Activated CD4-positive, alpha-beta T cell treated with anti-CD3 and anti-CD28 coated beads for 36 hours (primary cell): ENCODE results near the gene NRBP1. TPM values are rescaled to one million over a fixed set of nuclear protein-coding genes. Genes with fewer than 3 reads are reported as not detected.
A peak's percentile ranks its signal among the peaks of the same experiment; 100 is the strongest.

Experiments
- ATAC-seq: fragments of 200-7000 bp; cut with Tn5 transposase; one replicate; pipeline ENCODE4 v1.10.0; 2021; ENCODE audit warnings: mild to moderate bottlenecking, moderate library complexity
- CTCF ChIA-PET: fragments of 350-600 bp; sonication (Branson Sonifier 250); formaldehyde crosslinking; loops from one replicate; lab custom pipeline; 2021; ENCODE audit warnings: antibody characterized with exemption; lab: Charles Lee
- POLR2A ChIA-PET: fragments of 350-600 bp; sonication (Branson Sonifier 250); formaldehyde crosslinking; loops from one replicate; lab custom pipeline; 2021; ENCODE audit warnings: antibody characterized with exemption, inconsistent platforms; lab: Charles Lee
- DNase-seq: peaks from one replicate; pipeline ENCODE4 v3.0.0-alpha.2; 2020
- H3K27ac Mint-ChIP-seq: one replicate; pipeline ENCODE4 v1.8.0; 2021; ENCODE audit warnings: mixed read lengths
- H3K27me3 Mint-ChIP-seq: one replicate; pipeline ENCODE4 v1.8.0; 2021; ENCODE audit warnings: mixed read lengths
- H3K36me3 Mint-ChIP-seq: one replicate; pipeline ENCODE4 v1.8.0; 2021; ENCODE audit warnings: low read depth, mixed read lengths
- H3K4me1 Mint-ChIP-seq: one replicate; pipeline ENCODE4 v1.8.0; 2021; ENCODE audit warnings: mixed read lengths
- H3K4me3 Mint-ChIP-seq: one replicate; pipeline ENCODE4 v1.8.0; 2021; ENCODE audit warnings: mild to moderate bottlenecking, moderate library complexity, mixed read lengths
- H3K9me3 Mint-ChIP-seq: one replicate; pipeline ENCODE4 v1.8.0; 2021; ENCODE audit warnings: low read depth, mixed read lengths
- intact Hi-C, 2 experiments: fragments of 100-400 bp; cut with DNase I in 1 of 2; cut with micrococcal nuclease in 1 of 2; formaldehyde crosslinking; loops; one replicate each; pipeline versions ENCODE4 v1.14.2 to v1.15.1; 2022 to 2024; cut with DNase I, micrococcal nuclease
- total RNA-seq, 2 experiments: library from RNA; stranded (reverse); gene quantifications; one replicate each; pipeline ENCODE4 v1.2.3, GENCODE V29; 2021

NRBP1 gene
- total RNA-seq, 2 experiments from 2014 or later: 74.3 to 74.4 TPM

GRCh38 chr2:27446057-27446456 lies 17.6 kb downstream of the NRBP1 start:
- H3K27me3 Mint-ChIP-seq: no peaks in the 10 kb centered on the region
- POLR2A ChIA-PET: interaction anchor here (0.6 to 1.1 kb wide), 2 partner anchors 15 to 233 kb away, joined by 3 read pairs; no protein-coding TSS in a partner anchor
- ATAC-seq (peak; percentile 30), DNase-seq (peak; percentile 43)
- intact Hi-C loops: no loop called here
- no peak overlapping the region for H3K4me3 Mint-ChIP-seq
- CTCF ChIA-PET: interaction anchor here (0.6 to 2.8 kb wide), 3 partner anchors 143 to 237 kb away, joined by 4 to 15 read pairs (median 5); no protein-coding TSS in a partner anchor
- no peaks in the 10 kb centered on the region for H3K9me3 Mint-ChIP-seq
- H3K36me3 Mint-ChIP-seq: peaks cover 9% of the 10 kb centered on the region
- H3K27ac Mint-ChIP-seq: no peak overlapping the region
- peaks cover 8% of the 10 kb centered on the region for H3K4me1 Mint-ChIP-seq

GRCh38 chr2:27448381-27448780 lies 19.9 kb downstream of the NRBP1 start:
- CTCF ChIA-PET: interaction anchor here (1.2 kb wide), 1 partner anchor 18 kb away, joined by 4 read pairs; no protein-coding TSS in a partner anchor

GRCh38 chr2:27451095-27451494 lies 22.7 kb downstream of the NRBP1 start:
- H3K4me3 Mint-ChIP-seq: no peak overlapping the region
- peak; percentile 91 for ATAC-seq
- peaks cover 4% of the 10 kb centered on the region for H3K4me1 Mint-ChIP-seq
- H3K36me3 Mint-ChIP-seq: peaks cover 7% of the 10 kb centered on the region
- H3K27ac Mint-ChIP-seq: peak overlapping the region; percentile 6
- ChIA-PET CTCF (no interaction called here), POLR2A (interaction anchor here (0.6 kb wide), 1 partner anchor 663 kb away, joined by 5 read pairs; no protein-coding TSS in a partner anchor)
- intact Hi-C loops: no loop called here
- no peak for DNase-seq
- no peaks in the 10 kb centered on the region for H3K9me3 Mint-ChIP-seq
- H3K27me3 Mint-ChIP-seq: no peaks in the 10 kb centered on the region

More at GRCh38 chr2:27448381-27448780, 19.9 kb downstream of the NRBP1 start:
- H3K9me3 Mint-ChIP-seq: no peaks in the 10 kb centered on the region
- H3K27ac Mint-ChIP-seq: no peak overlapping the region
- POLR2A ChIA-PET: interaction anchor here (0.5 kb wide), 2 partner anchors 33 to 337 kb away, joined by 3 to 5 read pairs; no protein-coding TSS in a partner anchor
- no peaks in the 10 kb centered on the region for H3K36me3 Mint-ChIP-seq
- ATAC-seq: no peak
- no peak for DNase-seq
- intact Hi-C loops: no loop called here
- H3K27me3 Mint-ChIP-seq: no peaks in the 10 kb centered on the region
- H3K4me3 Mint-ChIP-seq: no peak overlapping the region
- H3K4me1 Mint-ChIP-seq: peaks cover 7% of the 10 kb centered on the region

GRCh38 chr2:27453968-27454367 lies 25.5 kb downstream of the NRBP1 start:
- intact Hi-C loops: no loop called here
- ATAC-seq: no peak
- peaks cover 4% of the 10 kb centered on the region for H3K4me1 Mint-ChIP-seq
- POLR2A ChIA-PET: no interaction called here
- no peaks in the 10 kb centered on the region for H3K27me3 Mint-ChIP-seq
- H3K9me3 Mint-ChIP-seq: no peaks in the 10 kb centered on the region
- CTCF ChIA-PET: interaction anchor here (0.6 kb wide), 1 partner anchor 236 kb away, joined by 3 read pairs; no protein-coding TSS in a partner anchor
- DNase-seq: no peak
- peaks cover 9% of the 10 kb centered on the region for H3K36me3 Mint-ChIP-seq
- H3K27ac Mint-ChIP-seq: no peak overlapping the region
- no peak overlapping the region for H3K4me3 Mint-ChIP-seq

- no peaks in the 10 kb centered on the region for H3K9me3 Mint-ChIP-seq
- ChIA-PET CTCF (no interaction called here), POLR2A (no interaction called here)
- no peak for DNase-seq
- H3K27ac Mint-ChIP-seq: no peak overlapping the region
- H3K36me3 Mint-ChIP-seq: peaks cover 4% of the 10 kb centered on the region
- intact Hi-C loops: no loop called here
- no peak for ATAC-seq
- no peaks in the 10 kb centered on the region for H3K4me1 Mint-ChIP-seq
- no peaks in the 10 kb centered on the region for H3K27me3 Mint-ChIP-seq
- no peak overlapping the region for H3K4me3 Mint-ChIP-seq
Observed at GRCh38 chr2:27461118-27461517, 32.7 kb downstream of the NRBP1 start.

- intact Hi-C loops: no loop called here
- H3K4me3 Mint-ChIP-seq: no peak overlapping the region
- POLR2A ChIA-PET: no interaction called here
- no peaks in the 10 kb centered on the region for H3K4me1 Mint-ChIP-seq
- ATAC-seq: no peak
- H3K27me3 Mint-ChIP-seq: no peaks in the 10 kb centered on the region
- CTCF ChIA-PET: no interaction called here
- H3K27ac Mint-ChIP-seq: no peak overlapping the region
- DNase-seq: no peak
- no peaks in the 10 kb centered on the region for H3K9me3 Mint-ChIP-seq
- peaks cover 3% of the 10 kb centered on the region for H3K36me3 Mint-ChIP-seq
Observed at GRCh38 chr2:27464443-27464842, 36.0 kb downstream of the NRBP1 start.

GRCh38 chr2:27471961-27472360 lies 43.5 kb downstream of the NRBP1 start:
- H3K27ac Mint-ChIP-seq: no peak overlapping the region
- H3K4me3 Mint-ChIP-seq: no peak overlapping the region
- no peaks in the 10 kb centered on the region for H3K27me3 Mint-ChIP-seq
- H3K4me1 Mint-ChIP-seq: no peaks in the 10 kb centered on the region
- ChIA-PET CTCF (interaction anchor here (1.7 kb wide), 1 partner anchor 65 kb away, joined by 4 read pairs; a partner anchor contains a TSS), POLR2A (no interaction called here)
- DNase-seq: no peak
- peak; percentile 65 for ATAC-seq
- no peaks in the 10 kb centered on the region for H3K9me3 Mint-ChIP-seq
- intact Hi-C loops: no loop called here
- peaks cover 5% of the 10 kb centered on the region for H3K36me3 Mint-ChIP-seq

- POLR2A ChIA-PET: no interaction called here
- Mint-ChIP-seq H3K9me3 (no peaks in the 10 kb centered on the region), H3K4me1 (peaks cover 18% of the 10 kb centered on the region), H3K4me3 (no peak overlapping the region), H3K27ac (no peak overlapping the region), H3K36me3 (peaks cover 8% of the 10 kb centered on the region), H3K27me3 (no peaks in the 10 kb centered on the region)
- no peak for ATAC-seq
- intact Hi-C loops: no loop called here
- no peak for DNase-seq
- CTCF ChIA-PET: interaction anchor here (0.7 kb wide), 1 partner anchor 205 kb away, joined by 3 read pairs; no protein-coding TSS in a partner anchor
Observed at GRCh38 chr2:27485496-27485895, 57.1 kb downstream of the NRBP1 start.

- no peaks in the 10 kb centered on the region for H3K9me3 Mint-ChIP-seq
- peaks cover 9% of the 10 kb centered on the region for H3K27me3 Mint-ChIP-seq
- H3K36me3 Mint-ChIP-seq: no peaks in the 10 kb centered on the region
- CTCF ChIA-PET: no interaction called here
- H3K27ac Mint-ChIP-seq: peak overlapping the region; percentile 40
- DNase-seq: no peak
- peak overlapping the region; percentile 75 for H3K4me3 Mint-ChIP-seq
- ATAC-seq: no peak
- intact Hi-C loops: loop anchor here (1.0 to 2.0 kb wide), 16 partner anchors 59 to 704 kb away; partner anchors contain the start of genes EIF2B4 (in 2 of the 2), GTF3C2 (in 2 of the 2), PPM1G (in 2 of the 2) and SNX17 (in 2 of the 2)
- H3K4me1 Mint-ChIP-seq: peaks cover 23% of the 10 kb centered on the region
- POLR2A ChIA-PET: no interaction called here
Observed at GRCh38 chr2:27489118-27489497, 60.7 kb downstream of the NRBP1 start.

GRCh38 chr2:27489498-27490397 lies 61.3 kb downstream of the NRBP1 start, which contains the start of gene IFT172:
IFT172 (minus strand) TSS chr2:27489743; CDS start chr2:27489653, 90 bp downstream.
- H3K4me1 Mint-ChIP-seq: peaks cover 23% of the 10 kb centered on the region
- DNase-seq (peak; percentile 100), ATAC-seq (peak; percentile 97)
- peak within 1 kb of the TSS; percentile 63 for H3K27ac Mint-ChIP-seq
- ChIA-PET POLR2A (no interaction called here), CTCF (interaction anchor here (1.8 kb wide), 1 partner anchor 193 kb away, joined by 8 read pairs; no protein-coding TSS in a partner anchor)
- H3K36me3 Mint-ChIP-seq: no peaks in the 10 kb centered on the region
- peak within 1 kb of the TSS; percentile 75 for H3K4me3 Mint-ChIP-seq
- intact Hi-C loops: loop anchor here (1.0 to 2.0 kb wide), 16 partner anchors 59 to 705 kb away; partner anchors contain the start of genes EIF2B4 (in 2 of the 2), GTF3C2 (in 2 of the 2), PPM1G (in 2 of the 2) and SNX17 (in 2 of the 2)
- no peaks in the 10 kb centered on the region for H3K9me3 Mint-ChIP-seq
- H3K27me3 Mint-ChIP-seq: peaks cover 11% of the 10 kb centered on the region
